ENCODE data around the gene CYP27A1. TPM values are rescaled to one million over a fixed set of nuclear protein-coding genes. Genes with fewer than 3 reads are reported as not detected.
A peak's percentile ranks its signal among the peaks of the same experiment; 100 is the strongest.

Gene CYP27A1
- total RNA-seq, 1 experiment from 2014 or later, result 12.2 TPM

GRCh38 chr2:218748741-218749441, 33.1 kb upstream of the CYP27A1 start:
- no peak for DNase-seq
- no peak overlapping the region for H3K27ac Mint-ChIP-seq (ENCODE audit: unreplicated experiment)
- H3K4me1 Mint-ChIP-seq (ENCODE audit: low read depth, unreplicated experiment), result peaks cover 18% of the 10 kb centered on the region
- CTCF ChIA-PET, result interaction anchor here (0.6 kb wide), 1 partner anchor 12 kb away, joined by 4 read pairs; no protein-coding TSS in a partner anchor
- no peaks in the 10 kb centered on the region for H3K27me3 Mint-ChIP-seq (ENCODE audit: unreplicated experiment)
- intact Hi-C loops (cut with micrococcal nuclease; ENCODE audit: unreplicated experiment), result no loop called here
- no peaks in the 10 kb centered on the region for H3K9me3 Mint-ChIP-seq (ENCODE audit: low read depth, unreplicated experiment)
- H3K36me3 Mint-ChIP-seq (ENCODE audit: insufficient read depth, unreplicated experiment), result peaks cover 48% of the 10 kb centered on the region
- TF ChIP-seq, protein P1, sequence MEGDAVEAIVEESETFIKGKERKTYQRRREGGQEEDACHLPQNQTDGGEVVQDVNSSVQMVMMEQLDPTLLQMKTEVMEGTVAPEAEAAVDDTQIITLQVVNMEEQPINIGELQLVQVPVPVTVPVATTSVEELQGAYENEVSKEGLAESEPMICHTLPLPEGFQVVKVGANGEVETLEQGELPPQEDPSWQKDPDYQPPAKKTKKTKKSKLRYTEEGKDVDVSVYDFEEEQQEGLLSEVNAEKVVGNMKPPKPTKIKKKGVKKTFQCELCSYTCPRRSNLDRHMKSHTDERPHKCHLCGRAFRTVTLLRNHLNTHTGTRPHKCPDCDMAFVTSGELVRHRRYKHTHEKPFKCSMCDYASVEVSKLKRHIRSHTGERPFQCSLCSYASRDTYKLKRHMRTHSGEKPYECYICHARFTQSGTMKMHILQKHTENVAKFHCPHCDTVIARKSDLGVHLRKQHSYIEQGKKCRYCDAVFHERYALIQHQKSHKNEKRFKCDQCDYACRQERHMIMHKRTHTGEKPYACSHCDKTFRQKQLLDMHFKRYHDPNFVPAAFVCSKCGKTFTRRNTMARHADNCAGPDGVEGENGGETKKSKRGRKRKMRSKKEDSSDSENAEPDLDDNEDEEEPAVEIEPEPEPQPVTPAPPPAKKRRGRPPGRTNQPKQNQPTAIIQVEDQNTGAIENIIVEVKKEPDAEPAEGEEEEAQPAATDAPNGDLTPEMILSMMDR (IDR thresholded peaks at IDR 0.05; ENCODE audit: unreplicated experiment), result no peak
- no TSS peak for BruUV-seq (replicated peaks)
- H3K4me3 Mint-ChIP-seq (ENCODE audit: low read depth, unreplicated experiment), result no peak overlapping the region

GRCh38 chr2:218754201-218754600, 27.7 kb upstream of the CYP27A1 start:
- Mint-ChIP-seq H3K36me3 (ENCODE audit: insufficient read depth, unreplicated experiment) (peaks cover 25% of the 10 kb centered on the region), H3K27me3 (ENCODE audit: unreplicated experiment) (no peaks in the 10 kb centered on the region), H3K27ac (ENCODE audit: unreplicated experiment) (no peak overlapping the region), H3K4me1 (ENCODE audit: low read depth, unreplicated experiment) (no peaks in the 10 kb centered on the region), H3K4me3 (ENCODE audit: low read depth, unreplicated experiment) (no peak overlapping the region), H3K9me3 (ENCODE audit: low read depth, unreplicated experiment) (no peaks in the 10 kb centered on the region)
- BruUV-seq (replicated peaks), result no TSS peak
- peak; percentile 52 for DNase-seq
- TF ChIP-seq, protein P1 (IDR thresholded peaks at IDR 0.05; ENCODE audit: unreplicated experiment), result no peak
- intact Hi-C loops (cut with micrococcal nuclease; ENCODE audit: unreplicated experiment), result no loop called here
- CTCF ChIA-PET, result interaction anchor here (0.6 to 0.7 kb wide), 3 partner anchors 52 to 133 kb away, joined by 3 to 6 read pairs (median 6); no protein-coding TSS in a partner anchor

DNA sequence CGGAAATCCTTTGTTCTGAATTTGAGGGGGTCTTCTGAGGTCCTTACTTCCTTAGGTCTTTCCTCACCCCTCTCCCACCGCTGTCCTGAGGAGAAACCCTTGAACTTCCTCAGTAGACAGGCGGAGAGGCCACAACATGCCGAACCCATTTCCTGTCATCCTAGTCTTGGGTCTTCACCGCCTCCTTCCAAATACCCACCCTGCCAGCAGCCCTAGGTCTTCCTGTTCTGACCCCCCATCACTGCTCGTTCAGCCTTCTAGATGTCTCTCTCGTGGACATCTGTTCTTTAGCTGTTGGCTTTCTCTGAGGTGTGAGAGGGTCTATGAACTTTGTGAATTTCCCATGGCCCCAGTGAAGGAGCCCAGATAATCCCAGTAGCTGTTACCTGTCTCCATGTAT, 27.2 kb upstream of the CYP27A1 start:
- no peaks in the 10 kb centered on the region for H3K27me3 Mint-ChIP-seq (ENCODE audit: unreplicated experiment)
- CTCF ChIA-PET, result interaction anchor here (0.6 kb wide), 1 partner anchor 134 kb away, joined by 6 read pairs; no protein-coding TSS in a partner anchor
- H3K4me1 Mint-ChIP-seq (ENCODE audit: low read depth, unreplicated experiment), result no peaks in the 10 kb centered on the region
- intact Hi-C loops (cut with micrococcal nuclease; ENCODE audit: unreplicated experiment), result no loop called here
- H3K4me3 Mint-ChIP-seq (ENCODE audit: low read depth, unreplicated experiment), result no peak overlapping the region
- peaks cover 25% of the 10 kb centered on the region for H3K36me3 Mint-ChIP-seq (ENCODE audit: insufficient read depth, unreplicated experiment)
- no TSS peak for BruUV-seq (replicated peaks)
- H3K27ac Mint-ChIP-seq (ENCODE audit: unreplicated experiment), result no peak overlapping the region
- no peaks in the 10 kb centered on the region for H3K9me3 Mint-ChIP-seq (ENCODE audit: low read depth, unreplicated experiment)
- DNase-seq, result no peak
- TF ChIP-seq, protein P1 (IDR thresholded peaks at IDR 0.05; ENCODE audit: unreplicated experiment), result no peak

DNA sequence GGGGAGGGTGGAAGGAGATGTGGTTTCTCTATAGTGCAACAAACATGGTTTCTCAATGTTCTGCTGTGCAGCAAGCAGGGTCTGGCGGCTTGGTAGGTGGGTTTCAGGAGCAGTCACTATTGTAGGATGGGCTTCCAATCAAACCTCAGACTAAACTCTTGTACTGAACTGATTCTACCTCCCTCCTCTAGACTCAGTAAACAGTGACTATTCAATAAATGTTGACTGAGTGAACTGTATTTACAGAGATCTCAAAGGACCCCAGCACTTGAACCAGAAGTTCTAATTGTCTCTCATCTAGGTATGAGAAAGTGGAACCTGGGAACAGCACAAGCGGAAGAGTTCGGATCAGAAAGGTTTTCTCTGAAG, 26.8 kb upstream of the CYP27A1 start:
- Mint-ChIP-seq H3K4me1 (ENCODE audit: low read depth, unreplicated experiment) (no peaks in the 10 kb centered on the region), H3K27me3 (ENCODE audit: unreplicated experiment) (no peaks in the 10 kb centered on the region), H3K9me3 (ENCODE audit: low read depth, unreplicated experiment) (no peaks in the 10 kb centered on the region), H3K27ac (ENCODE audit: unreplicated experiment) (no peak overlapping the region), H3K4me3 (ENCODE audit: low read depth, unreplicated experiment) (no peak overlapping the region), H3K36me3 (ENCODE audit: insufficient read depth, unreplicated experiment) (peaks cover 25% of the 10 kb centered on the region)
- intact Hi-C loops (cut with micrococcal nuclease; ENCODE audit: unreplicated experiment), result no loop called here
- BruUV-seq (replicated peaks), result no TSS peak
- CTCF ChIA-PET, result no interaction called here
- no peak for DNase-seq
- TF ChIP-seq, protein P1 (IDR thresholded peaks at IDR 0.05; ENCODE audit: unreplicated experiment), result no peak
